Right lobe of liver (tissue), 4 donors: ENCODE measurements around the gene ARHGEF7.

ENCODE experiments used
- POLR2A ChIP-seq: fragments of 450-650 bp; IDR thresholded peaks from one replicate; pipeline ENCODE4 v1.6.1; 2017; ENCODE audit warnings: antibody characterized with exemption, mild to moderate bottlenecking
- TF ChIP-seq, protein P1 (sequence below), 4 donors: fragments of 200-600 bp in 3 of 4; fragments of 450-650 bp in 1 of 4; IDR thresholded peaks; one replicate each; pipeline versions ENCODE4 v1.5.1 to v1.8.0; 2016 to 2022; ENCODE audit warnings: antibody characterized with exemption in 4 of 4, mild to moderate bottlenecking in 2 of 4
- donor health status: DM: no; HTN: no; CAD: no.
- donor health status: DM: no; HTN: no; CAD: no.
- donor health status: DM: no; HTN: yes; CAD: no.

- TF ChIP-seq, protein P1, sequence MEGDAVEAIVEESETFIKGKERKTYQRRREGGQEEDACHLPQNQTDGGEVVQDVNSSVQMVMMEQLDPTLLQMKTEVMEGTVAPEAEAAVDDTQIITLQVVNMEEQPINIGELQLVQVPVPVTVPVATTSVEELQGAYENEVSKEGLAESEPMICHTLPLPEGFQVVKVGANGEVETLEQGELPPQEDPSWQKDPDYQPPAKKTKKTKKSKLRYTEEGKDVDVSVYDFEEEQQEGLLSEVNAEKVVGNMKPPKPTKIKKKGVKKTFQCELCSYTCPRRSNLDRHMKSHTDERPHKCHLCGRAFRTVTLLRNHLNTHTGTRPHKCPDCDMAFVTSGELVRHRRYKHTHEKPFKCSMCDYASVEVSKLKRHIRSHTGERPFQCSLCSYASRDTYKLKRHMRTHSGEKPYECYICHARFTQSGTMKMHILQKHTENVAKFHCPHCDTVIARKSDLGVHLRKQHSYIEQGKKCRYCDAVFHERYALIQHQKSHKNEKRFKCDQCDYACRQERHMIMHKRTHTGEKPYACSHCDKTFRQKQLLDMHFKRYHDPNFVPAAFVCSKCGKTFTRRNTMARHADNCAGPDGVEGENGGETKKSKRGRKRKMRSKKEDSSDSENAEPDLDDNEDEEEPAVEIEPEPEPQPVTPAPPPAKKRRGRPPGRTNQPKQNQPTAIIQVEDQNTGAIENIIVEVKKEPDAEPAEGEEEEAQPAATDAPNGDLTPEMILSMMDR (IDR thresholded peaks at IDR 0.05), result no peak
- TF ChIP-seq POLR2A, result no peak
Observed at GRCh38 chr13:111202156-111202621, 87.1 kb downstream of the ARHGEF7 start.
